Spleen (tissue), 11 donors: ENCODE measurements around the gene IAPP. TPM values are rescaled to one million over a fixed set of nuclear protein-coding genes. Genes with fewer than 3 reads are reported as not detected.

Experiments
- DNase-seq: peaks from one replicate; pipeline ENCODE4 v3.0.0-alpha.2; 2020
- H3K27ac ChIP-seq, 8 donors: fragments of 200-600 bp; sonication (generic) in 7 of 8; 1 replicate in 4 of 8; 2 replicates in 4 of 8; pipeline versions ENCODE4 v1.5.0 to v1.8.0; 2016 to 2021; ENCODE audit warnings: inconsistent platforms in 4 of 8, mild to moderate bottlenecking in 4 of 8, moderate library complexity in 1 of 8
- H3K27me3 ChIP-seq, 7 donors: fragments of 200-600 bp; sonication (generic) in 6 of 7; replicated peaks in 1 of 7; 1 replicate in 4 of 7; 2 replicates in 3 of 7; pipeline versions ENCODE4 v1.5.0 to v1.8.0; 2016 to 2021; ENCODE audit warnings: inconsistent platforms in 3 of 7, mild to moderate bottlenecking in 1 of 7
- H3K36me3 ChIP-seq, 6 donors: fragments of 200-600 bp; sonication (generic) in 5 of 6; 1 replicate in 4 of 6; 2 replicates in 2 of 6; pipeline versions ENCODE4 v1.5.0 to v1.8.0; 2016 to 2021; ENCODE audit warnings: inconsistent platforms in 2 of 6
- H3K4me1 ChIP-seq, 6 donors: fragments of 200-600 bp; sonication (generic) in 5 of 6; 1 replicate in 3 of 6; 2 replicates in 3 of 6; pipeline versions ENCODE4 v1.5.0 to v1.8.0; 2016 to 2021; ENCODE audit warnings: inconsistent platforms in 3 of 6
- H3K4me3 ChIP-seq, 8 donors: fragments of 200-600 bp; sonication (generic) in 7 of 8; 1 replicate in 4 of 8; 2 replicates in 4 of 8; pipeline versions ENCODE4 v1.5.0 to v1.8.0; 2016 to 2021; ENCODE audit warnings: inconsistent platforms in 4 of 8, mild to moderate bottlenecking in 4 of 8, moderate library complexity in 2 of 8
- H3K9me3 ChIP-seq, 8 donors: fragments of 200-600 bp; sonication (generic) in 7 of 8; 1 replicate in 4 of 8; 2 replicates in 4 of 8; pipeline versions ENCODE4 v1.5.0 to v1.8.0; 2016 to 2021; ENCODE audit warnings: inconsistent platforms in 4 of 8
- POLR2A ChIP-seq, 3 donors: fragments of 450-650 bp; IDR thresholded peaks; one replicate each; pipeline ENCODE4 v1.5.1; 2017; ENCODE audit warnings: antibody characterized with exemption in 3 of 3, mild to moderate bottlenecking in 1 of 3
- POLR2AphosphoS5 ChIP-seq, 3 donors: sonication (generic); formaldehyde crosslinking; IDR thresholded peaks; one replicate each; pipeline ENCODE4 v1.5.1; 2017; ENCODE audit warnings: antibody characterized with exemption in 3 of 3
- WGBS, 5 donors: extraction: QIAGEN DNeasy Blood & Tissue Kit in 3 of 5; methylation state at CpG; one replicate each; pipeline versions ENCODE4 v1.1.5 to v1.1.7; 2013 to 2018; 5-methylcytosine and 5-hydroxymethylcytosine counted together
- intact Hi-C: fragments of 100-400 bp; cut with DNase I; formaldehyde crosslinking; loops from one replicate; pipeline ENCODE4 v1.15.0; 2023; ENCODE audit warnings: low total_unique reads
- polyA plus RNA-seq, 3 donors: library from polyadenylated mRNA; stranded (reverse); fragments of 200-250 nt; gene quantifications; one replicate each; pipeline ENCODE4 v1.2.1, GENCODE V29; 2013
- total RNA-seq, 7 donors: library from RNA; depleted of rRNA in 3 of 7; stranded (reverse); fragments of >200 nt in 3 of 7; fragmentation: NEBNext Ultra II Directional in 4 of 7; extraction: Animal tissue kit (Norgen Biotek cat#: 25700) in 4 of 7; gene quantifications; one replicate each; pipeline versions ENCODE4 v1.1.0 to v1.2.1, GENCODE V29; 2016 to 2021
- TF ChIP-seq, protein P1 (sequence below), 11 experiments: fragments of 200-600 bp in 7 of 11; fragments of 450-650 bp in 4 of 11; sonication (generic) in 4 of 11; IDR thresholded peaks in 8 of 11; conservative IDR thresholded peaks in 3 of 11; 1 replicate in 7 of 11; 2 replicates in 4 of 11; pipeline versions ENCODE4 v1.4.0 to v1.8.0; 2016 to 2021; ENCODE audit warnings: antibody characterized with exemption in 11 of 11, inconsistent platforms in 4 of 11, mild to moderate bottlenecking in 1 of 11
- donor health status: healthy with polysubstance abuse.
- donor health status: DM: no; HTN: no; CAD: no; lungs with moderate emphysema.
- donor health status: DM: no; HTN: no; CAD: no.
- donor health status: Bipolar disorder and iron deficiency.
- donor health status: healthy.
- donor health status: DM: no; HTN: no; CAD: no.
- donor health status: DM: yes; HTN: yes; CAD: no.

The IAPP gene
- total and polyA plus RNA-seq, 10 donors, result 0.04 to 0.21 TPM; not detected in 8

DNA sequence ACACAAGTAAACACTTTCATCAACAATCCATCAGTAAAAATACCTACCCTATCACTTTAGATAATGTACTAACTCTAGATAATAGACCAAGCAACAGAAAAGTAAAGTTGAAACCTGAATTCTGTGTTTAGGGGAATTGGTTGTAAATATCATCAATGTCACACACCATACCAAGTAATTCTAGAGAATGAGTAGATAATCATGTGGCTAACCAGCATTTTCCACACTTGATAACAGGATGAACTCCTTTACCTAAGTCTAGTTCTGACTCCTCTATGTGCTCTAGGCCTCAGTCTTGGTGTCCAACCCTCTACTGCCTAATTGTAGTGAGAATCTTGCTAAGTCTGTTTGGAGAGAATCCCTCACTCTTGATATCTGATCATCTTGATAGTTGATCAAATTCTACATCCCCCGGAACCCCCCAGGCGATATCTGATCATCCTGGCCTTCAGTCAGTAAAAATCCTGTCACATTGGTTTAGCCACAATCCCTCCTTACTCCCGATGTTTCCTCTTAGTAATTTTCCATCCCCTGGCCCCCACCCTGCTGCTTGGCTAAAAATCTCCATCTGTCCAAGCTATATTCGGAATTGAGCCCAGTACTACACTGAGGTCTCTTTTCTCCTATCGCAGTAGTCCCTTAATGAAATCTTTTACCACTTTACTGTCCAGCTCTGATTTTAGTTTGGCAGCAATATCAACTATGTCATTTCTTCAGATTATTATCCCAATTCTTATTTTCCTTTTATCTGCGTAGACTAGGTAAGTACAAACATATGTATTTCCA, 34.5 kb upstream of the IAPP start:
- H3K36me3 ChIP-seq, result no peaks in the 10 kb centered on the region
- no peak overlapping the region for H3K27ac ChIP-seq
- TF ChIP-seq POLR2A (IDR thresholded peaks at IDR 0.05), result no peak
- WGBS, 5 donors, result 84 to 93% (median 87%) methylated on average over 6 of the region's 6 CpGs
- H3K4me3 ChIP-seq, result no peak overlapping the region
- intact Hi-C loops, result no loop called here
- H3K9me3 ChIP-seq, result no peaks in the 10 kb centered on the region
- H3K27me3 ChIP-seq, result no peaks in the 10 kb centered on the region
- no peak for DNase-seq
- H3K4me1 ChIP-seq, result no peaks in the 10 kb centered on the region

DNA sequence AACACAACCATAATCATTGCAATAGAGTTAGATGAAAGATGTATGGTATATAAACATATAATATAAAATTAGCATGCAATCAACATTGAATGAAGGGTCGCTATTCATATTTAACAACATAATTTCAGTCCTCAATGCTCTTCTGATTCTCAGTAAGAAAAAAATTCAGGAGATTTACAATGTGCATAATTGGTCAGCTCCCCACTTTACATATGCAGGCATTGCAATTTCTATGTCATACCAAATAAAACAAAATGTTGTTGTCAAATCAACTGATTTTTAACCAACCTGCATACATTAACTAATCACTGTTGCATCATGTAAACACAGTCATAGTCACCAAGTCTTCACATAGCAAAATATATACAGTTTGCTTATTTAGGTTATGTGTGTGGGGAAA, 32.8 kb upstream of the IAPP start:
- H3K4me1 ChIP-seq, result no peaks in the 10 kb centered on the region
- no peak for DNase-seq
- no peak overlapping the region for H3K27ac ChIP-seq
- 73 to 90% (median 79%) methylated on average over 1 of the region's 1 CpG for WGBS, 5 donors
- H3K9me3 ChIP-seq, result no peaks in the 10 kb centered on the region
- no peak for TF ChIP-seq POLR2A (IDR thresholded peaks at IDR 0.05)
- TF ChIP-seq, protein P1, sequence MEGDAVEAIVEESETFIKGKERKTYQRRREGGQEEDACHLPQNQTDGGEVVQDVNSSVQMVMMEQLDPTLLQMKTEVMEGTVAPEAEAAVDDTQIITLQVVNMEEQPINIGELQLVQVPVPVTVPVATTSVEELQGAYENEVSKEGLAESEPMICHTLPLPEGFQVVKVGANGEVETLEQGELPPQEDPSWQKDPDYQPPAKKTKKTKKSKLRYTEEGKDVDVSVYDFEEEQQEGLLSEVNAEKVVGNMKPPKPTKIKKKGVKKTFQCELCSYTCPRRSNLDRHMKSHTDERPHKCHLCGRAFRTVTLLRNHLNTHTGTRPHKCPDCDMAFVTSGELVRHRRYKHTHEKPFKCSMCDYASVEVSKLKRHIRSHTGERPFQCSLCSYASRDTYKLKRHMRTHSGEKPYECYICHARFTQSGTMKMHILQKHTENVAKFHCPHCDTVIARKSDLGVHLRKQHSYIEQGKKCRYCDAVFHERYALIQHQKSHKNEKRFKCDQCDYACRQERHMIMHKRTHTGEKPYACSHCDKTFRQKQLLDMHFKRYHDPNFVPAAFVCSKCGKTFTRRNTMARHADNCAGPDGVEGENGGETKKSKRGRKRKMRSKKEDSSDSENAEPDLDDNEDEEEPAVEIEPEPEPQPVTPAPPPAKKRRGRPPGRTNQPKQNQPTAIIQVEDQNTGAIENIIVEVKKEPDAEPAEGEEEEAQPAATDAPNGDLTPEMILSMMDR (IDR thresholded peaks at IDR 0.05 in 8 of 11, conservative IDR thresholded peaks at IDR 0.05 in 3 of 11), result no peak
- intact Hi-C loops, result no loop called here
- H3K27me3 ChIP-seq, result no peaks in the 10 kb centered on the region
- H3K36me3 ChIP-seq, result no peaks in the 10 kb centered on the region
- no peak overlapping the region for H3K4me3 ChIP-seq

DNA sequence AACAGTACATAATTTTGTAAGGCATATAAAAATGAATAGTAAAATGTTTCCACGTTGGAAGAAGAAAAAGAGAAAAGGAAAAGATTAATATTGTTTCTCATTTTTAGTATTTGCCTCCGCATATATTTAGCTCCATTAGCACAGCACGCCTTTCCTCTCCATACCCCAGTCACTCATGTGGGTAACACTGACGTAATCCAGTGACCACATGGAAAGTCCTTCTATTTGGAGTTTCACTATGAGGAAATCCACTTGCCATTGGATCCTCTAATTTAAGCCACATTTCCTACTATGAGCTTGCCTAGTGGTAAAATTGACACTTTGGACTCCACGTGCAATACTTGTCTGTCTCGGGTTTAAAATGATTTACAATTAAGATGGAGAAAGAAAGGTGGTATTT, 32.3 kb upstream of the IAPP start:
- DNase-seq, result no peak
- intact Hi-C loops, result no loop called here
- H3K4me1 ChIP-seq, result no peaks in the 10 kb centered on the region
- TF ChIP-seq POLR2A (IDR thresholded peaks at IDR 0.05), result no peak
- no peak for TF ChIP-seq POLR2AphosphoS5 (IDR thresholded peaks at IDR 0.05)
- TF ChIP-seq, protein P1 (IDR thresholded peaks at IDR 0.05 in 8 of 11, conservative IDR thresholded peaks at IDR 0.05 in 3 of 11), result no peak
- no peaks in the 10 kb centered on the region for H3K9me3 ChIP-seq
- H3K27ac ChIP-seq, result no peak overlapping the region
- no peak overlapping the region for H3K4me3 ChIP-seq
- H3K36me3 ChIP-seq, result no peaks in the 10 kb centered on the region
- no peaks in the 10 kb centered on the region for H3K27me3 ChIP-seq
- 69 to 83% (median 75%) methylated on average over 6 of the region's 6 CpGs for WGBS, 5 donors

DNA sequence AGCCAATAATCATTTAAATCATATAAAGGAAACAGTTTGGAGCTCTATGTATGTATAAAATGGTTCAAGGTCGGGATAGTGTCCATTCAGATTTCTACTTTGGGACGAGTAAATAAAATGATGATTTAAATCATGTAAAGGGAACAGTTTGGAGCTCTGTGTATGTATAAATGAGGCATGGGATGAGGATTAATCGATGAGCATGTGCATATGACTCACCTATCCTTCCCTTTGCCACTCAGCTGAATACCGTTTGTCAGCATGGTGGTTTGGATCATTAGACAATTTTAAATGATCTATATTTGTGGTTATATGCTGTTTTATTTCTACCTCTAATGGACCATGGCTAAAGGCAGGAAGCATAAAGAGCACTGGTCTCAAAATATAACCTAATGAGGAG, 30.9 kb upstream of the IAPP start:
- intact Hi-C loops, result no loop called here
- no peak for DNase-seq
- H3K36me3 ChIP-seq, result no peaks in the 10 kb centered on the region
- H3K4me3 ChIP-seq, result no peak overlapping the region
- H3K27me3 ChIP-seq, result no peaks in the 10 kb centered on the region
- no peak overlapping the region for H3K27ac ChIP-seq
- H3K4me1 ChIP-seq, result no peaks in the 10 kb centered on the region
- TF ChIP-seq POLR2A (IDR thresholded peaks at IDR 0.05), result no peak
- TF ChIP-seq, protein P1 (IDR thresholded peaks at IDR 0.05 in 8 of 11, conservative IDR thresholded peaks at IDR 0.05 in 3 of 11), result no peak
- TF ChIP-seq POLR2AphosphoS5 (IDR thresholded peaks at IDR 0.05), result no peak
- 68 to 82% (median 75%) methylated on average over 4 of the region's 4 CpGs for WGBS, 5 donors
- H3K9me3 ChIP-seq, result no peaks in the 10 kb centered on the region
